Measurements from ENCODE around the gene PIK3CD.
"Not testable (repeated sequence)": the region's sequence is repeated elsewhere in the genome, so short reads cannot be mapped to it uniquely, and the experiment has no call there.

PIK3CD gene

DNA sequence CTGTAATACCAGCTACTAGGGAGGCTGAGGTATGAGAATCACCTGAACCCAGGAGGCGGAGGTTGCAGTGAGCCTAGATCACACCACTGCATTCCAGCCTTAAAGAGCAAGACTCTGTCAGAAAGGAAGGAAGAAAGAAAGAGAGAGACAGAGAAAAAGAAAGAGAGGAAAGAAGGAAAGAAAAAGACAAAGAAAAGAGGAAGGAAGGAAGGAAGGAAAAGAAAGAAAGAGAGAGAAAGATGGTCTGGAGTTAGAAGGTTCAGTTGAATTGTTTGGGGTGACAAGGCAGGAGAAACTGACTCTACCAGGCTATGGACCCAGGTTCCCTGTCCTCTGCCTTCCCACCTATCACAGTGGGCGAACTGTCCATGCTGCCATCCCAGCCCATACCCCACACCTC lies 27.4 kb upstream of the PIK3CD start:
- no peak for DNase-seq

DNA sequence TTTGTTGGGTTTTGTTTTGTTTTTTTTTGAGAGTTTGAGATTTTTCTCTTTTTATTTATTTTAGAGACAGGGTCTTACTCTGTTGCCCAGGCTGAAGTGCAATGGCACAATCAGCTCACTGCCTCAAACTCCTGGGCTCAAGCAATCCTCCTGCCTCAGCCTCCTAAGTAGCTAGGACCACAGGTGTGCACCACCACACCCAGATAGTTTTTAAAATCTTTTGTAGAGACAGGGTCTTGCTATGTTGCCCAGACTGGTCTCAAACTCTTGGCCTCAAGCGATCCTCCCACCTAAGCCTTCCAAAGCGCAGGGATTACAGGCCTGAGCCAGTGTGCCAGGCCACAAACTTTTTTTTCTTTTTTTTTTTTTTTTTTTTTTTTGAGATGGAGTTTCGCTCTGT lies 26.5 kb upstream of the PIK3CD start:
- not testable (repeated sequence) for DNase-seq

DNA sequence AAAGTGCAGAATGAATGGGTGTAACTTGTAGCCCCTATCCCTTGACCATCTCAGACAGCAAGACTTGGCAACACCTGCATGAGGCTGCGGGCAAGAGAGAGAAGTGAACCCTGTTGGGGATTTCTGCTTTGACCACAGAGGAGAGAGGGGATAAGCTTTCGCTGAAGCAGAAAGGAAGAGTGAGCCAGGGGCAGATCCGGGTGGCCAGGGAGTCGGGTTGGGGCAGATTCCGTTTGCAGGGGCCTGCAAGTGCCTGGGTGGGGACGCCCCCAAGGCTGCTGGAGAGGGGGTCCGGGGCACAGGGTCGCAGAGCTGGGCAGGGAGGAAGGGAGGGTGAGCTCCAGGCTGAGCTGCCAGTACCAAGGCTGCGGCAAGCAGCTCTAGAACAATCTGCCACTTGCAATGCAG lies 25.3 kb upstream of the PIK3CD start:
- DNase-seq: no peak

DNA sequence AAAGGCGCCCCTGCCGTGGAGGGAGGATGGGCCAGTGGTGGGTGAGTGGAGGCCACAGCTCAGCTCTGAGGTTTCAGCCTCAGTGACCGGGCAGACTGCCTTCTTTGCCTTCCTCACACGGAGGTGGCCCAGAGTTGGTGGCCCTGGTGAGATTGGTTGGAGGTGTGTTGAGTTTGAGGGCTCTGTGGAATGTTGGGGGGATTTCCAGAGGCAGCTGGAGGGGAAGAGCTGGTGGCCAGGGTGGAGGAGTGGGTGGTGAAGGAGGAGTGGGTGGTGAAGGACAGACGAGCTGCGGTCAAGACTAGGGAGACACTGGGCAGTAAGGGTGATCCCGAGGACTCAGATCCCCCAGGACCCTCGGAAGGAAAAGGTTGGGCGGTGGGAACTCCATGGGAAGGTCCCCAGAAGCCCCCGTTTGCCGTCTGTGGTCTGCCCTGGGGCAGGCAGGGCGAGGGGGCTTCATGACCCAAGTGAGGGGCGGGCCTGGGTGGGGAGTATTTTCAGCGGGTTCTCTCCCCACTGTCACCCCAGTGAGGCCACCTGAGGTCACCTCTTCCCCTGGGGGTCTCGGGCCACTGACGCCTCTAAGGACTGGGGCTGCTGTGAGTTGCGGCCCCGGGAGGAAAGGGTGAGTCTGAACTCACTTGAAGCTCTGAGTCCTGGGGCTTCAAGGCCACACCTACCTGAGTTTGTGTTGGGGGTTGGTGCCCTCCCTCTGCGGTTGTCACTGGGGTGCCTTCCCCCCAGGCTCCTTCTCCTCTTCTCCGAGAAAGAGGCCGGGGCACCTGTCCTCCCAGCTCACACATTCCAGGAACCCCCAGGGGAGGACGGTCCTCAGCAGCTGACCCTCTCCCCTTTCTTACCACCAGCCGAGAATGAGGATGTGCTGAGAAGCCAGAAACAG lies 22.7 kb upstream of the PIK3CD start:
- DNase-seq: no peak

DNA sequence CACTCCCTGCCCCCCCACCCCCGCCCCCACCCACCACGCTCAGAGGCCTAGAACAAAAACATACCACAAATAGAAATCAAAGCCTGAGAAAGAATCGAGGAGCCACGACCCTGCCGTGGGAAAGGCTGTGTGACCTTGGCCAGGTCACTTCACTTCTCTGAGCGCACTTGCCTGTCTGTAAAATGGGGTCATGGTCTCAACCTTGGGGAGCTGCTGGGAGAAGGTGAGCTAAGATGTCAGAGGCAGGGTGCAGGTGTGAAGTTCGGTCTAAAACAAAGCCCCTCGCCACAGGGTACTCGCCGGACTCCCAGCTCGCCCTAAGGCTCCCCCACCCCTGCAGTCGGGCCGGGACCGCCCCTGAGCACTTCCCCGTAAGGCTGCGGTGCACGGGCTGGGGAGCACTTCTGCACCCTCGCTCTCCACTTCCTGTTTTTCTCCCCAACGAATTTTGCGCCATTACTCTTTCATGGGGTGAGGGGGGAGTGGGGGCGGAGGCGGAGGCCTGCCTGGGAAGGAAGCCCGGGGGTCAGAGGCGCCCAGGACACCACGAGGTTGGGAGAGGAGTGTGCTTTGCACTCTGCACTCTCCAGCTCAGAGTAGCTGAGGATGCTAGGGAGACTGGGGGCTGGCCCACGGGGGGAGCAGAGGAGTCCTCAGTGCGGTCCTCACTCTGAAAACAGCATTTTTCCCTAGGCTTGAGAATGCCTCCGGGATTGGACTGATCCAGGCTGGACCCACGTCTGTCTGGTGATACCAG lies 21.9 kb upstream of the PIK3CD start:
- DNase-seq: no peak

DNA sequence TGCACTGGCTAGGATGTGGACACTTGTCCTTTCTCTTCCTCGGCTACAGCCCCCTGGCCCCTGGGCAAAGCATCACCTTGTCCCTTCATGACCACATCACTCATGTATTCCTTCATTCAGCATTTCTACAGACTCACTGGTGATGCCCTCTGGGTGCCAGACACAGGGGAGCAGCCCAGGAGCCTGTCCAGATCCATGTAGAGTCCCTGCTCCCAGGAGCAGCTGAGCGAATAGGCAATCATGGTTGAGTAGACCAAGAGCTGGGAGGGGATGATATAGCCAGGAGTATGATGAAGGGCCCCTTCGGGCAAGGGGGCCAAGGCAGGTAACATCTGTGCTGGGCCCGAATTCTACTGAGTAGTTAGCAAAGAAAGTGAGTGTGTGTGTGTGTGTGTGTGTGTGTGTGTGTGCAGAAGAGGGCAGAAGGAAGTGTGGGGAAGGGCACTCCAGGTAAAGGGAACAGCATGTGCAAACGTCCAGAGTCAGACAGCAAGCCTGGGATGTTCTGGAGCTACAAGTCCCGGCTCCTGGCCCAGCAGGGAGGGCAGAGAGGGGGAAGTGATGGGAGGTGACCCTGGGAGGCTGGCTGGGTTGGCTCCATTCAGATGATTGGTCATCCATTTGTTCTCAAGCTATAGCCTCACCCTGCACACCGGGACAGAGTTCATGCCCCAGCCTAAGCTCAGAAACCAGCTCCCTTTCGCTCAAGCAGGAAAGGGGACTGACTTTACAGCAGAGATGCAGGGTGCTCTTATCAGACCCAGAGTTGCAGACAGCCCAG lies 21.0 kb upstream of the PIK3CD start:
- DNase-seq: no peak

DNA sequence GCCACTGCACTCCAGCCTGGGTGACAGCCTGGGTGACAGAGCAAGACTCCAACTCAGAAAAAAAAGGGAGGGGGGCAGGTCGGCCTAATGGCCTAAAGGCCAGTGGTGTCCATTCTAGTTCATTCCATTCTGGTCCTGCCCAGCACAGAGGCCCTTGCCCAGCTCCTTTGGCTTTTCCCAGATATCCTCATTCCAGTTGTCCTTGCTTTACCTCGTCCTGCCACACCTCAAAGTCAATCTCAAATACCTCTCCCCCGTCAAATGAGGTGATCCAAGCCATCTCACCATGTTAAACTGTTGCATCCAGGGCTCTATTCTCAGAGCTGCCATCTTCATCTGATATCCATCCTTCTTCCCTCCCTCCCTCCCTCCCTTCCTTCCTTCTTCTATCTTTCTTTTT lies 19.9 kb upstream of the PIK3CD start:
- DNase-seq: no peak

DNA sequence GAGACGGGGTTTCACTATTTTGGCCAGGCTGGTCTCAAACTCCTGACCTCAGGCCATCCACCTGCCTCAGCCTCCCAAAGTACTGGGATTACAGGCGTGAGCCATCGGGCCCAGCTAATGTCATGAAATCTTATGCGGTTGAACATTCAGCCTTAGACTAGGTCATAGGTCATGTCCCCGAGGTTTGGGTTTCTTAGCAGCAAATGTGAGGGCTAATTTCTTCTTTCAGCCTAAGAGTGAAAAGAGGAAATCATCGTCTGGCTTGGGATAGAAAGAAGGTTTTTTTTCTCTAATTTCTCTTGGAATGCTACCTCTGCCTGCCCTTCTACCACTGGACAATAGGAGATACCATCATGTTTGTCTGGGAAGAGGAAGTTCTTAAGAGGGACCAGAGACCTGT lies 18.0 kb upstream of the PIK3CD start:
- DNase-seq: no peak

DNA sequence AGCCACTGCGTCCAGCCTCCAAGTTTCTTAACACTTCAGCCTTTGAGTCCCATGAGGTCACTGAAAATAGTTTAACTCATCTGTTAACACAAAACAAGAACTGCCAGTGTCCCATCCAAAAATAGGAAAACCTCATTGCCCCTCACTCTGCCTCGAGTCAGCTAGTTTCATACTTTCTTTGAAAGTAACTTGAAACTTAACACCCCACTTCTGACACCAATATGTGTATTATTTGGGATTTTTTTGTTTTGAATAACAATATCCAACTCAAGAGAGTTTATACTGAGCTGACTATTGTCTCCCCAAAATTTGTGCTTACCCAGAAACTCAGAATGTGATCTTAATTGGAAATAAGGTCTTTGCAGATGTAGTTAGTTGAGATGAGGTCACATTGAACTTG lies 16.9 kb upstream of the PIK3CD start:
- DNase-seq: no peak

DNA sequence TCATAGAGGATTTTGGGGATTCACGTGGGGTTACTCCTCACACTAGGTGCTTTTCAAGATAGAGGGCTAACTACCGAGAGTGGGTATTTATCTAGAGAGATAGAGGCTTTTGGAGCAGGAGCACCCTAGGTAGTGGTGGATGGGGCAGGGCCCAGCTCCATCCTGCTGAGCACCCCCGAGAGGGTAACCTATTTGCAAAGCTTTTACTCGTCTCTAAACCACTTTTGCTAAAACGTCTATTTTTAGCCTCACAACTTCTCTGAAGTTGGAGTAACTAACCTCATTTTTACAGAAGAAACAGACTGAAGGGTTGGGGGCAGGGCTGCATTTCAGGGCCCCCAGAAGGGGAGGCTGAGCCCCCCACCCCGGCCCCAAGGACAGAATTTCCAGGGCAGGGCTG lies 12.3 kb upstream of the PIK3CD start:
- DNase-seq: no peak

DNA sequence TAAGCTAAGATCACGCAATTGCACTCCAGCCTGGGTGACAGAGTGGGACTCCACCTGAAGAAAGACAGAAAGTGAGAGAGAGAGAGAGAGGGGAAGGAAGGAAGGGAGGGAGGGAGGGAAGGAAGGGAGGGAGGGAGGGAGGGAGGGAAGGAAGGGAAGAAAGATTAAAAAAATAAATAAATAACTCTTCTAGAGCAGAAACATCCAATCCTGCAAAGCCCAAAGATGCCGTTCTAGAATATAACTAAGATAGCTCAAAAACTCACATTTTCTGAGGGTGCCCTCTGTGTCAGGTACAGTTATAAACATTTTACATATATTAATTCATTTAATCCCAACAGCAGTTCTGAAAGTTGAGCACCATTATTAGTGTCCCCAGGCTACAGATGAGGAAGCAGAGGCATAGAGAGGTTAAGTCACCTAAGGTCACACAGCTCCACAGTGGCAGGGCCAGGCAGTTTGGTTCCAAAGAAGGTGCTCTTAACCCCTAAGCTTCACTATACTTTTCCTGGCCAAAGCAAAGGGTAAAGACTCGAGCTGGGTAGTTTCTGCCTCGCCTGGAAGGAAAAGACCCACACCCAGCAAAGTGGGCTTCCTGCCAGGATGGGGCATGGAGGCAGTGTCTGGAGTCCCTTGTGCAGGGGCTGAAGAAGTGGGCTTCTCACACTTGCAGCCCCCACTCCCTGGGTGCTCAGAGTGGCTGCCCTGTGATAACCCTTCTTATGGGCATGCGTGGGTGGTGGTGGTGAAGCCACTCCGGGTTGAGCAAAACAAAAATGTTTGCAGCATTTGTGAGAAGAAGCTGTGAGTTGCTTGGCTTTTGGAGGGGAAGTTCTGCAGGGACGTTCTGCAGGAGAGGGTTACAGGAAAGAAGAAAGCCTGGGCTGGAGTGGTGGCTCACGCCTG lies 7.9 kb upstream of the PIK3CD start:
- no peak for DNase-seq

DNA sequence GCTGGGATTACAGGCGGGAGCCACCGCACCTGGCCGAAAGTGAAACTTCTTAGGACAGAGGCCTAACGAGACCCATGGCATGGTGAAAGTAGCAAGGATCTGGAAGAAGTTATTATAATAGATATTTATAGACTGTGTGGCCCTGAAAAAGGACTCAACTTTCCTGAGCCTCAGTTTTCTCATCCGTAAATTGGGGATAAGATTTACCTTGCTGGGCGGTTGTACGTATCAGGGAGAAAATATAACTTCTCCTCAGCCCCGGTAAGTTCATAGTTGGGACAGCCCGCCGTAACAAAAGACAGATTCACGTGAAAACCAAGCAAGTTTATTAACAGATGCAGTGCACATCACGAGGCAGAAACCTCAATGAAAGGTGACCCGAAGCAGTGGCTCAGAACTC lies 5.5 kb upstream of the PIK3CD start:
- no peak for DNase-seq

DNA sequence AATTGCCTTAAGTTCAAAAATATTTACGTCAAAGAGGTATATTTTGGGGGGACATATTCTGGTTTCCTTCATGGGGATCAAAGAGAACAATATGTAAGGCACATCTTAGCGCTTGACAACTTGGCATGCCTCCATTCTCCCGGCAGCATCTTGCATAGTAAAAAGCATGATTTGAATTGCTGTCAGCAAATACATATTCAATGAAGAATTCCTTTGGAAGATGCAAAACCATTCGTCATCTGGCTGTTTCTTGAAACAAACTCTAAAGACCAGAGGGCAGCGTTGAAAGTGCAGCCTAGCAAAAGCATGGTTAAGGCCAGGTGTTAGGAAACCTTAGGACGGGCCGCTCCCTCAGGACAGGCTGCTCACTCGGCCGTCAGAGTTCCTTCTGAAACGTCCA lies 3.4 kb upstream of the PIK3CD start:
- DNase-seq: no peak

DNA sequence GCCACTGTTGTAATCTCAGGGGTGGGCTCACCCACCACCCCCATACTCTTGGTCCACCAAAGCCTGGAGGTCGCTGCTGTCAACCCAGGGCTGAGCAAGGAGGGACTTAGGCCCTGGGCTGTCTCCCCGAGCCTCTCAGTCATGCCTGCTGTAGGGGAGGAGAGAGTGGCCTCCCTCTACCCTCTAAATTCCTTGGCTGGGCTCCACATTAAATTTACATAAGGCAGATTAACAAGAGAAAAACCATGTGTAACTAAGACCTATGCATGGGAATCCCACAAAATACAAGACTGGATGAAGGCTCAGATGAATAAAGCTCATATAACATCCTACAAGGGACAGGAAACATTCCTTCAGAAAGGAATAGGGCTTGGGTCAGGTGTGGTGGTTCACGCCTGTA lies 1.8 kb upstream of the PIK3CD start:
- DNase-seq: no peak

DNA sequence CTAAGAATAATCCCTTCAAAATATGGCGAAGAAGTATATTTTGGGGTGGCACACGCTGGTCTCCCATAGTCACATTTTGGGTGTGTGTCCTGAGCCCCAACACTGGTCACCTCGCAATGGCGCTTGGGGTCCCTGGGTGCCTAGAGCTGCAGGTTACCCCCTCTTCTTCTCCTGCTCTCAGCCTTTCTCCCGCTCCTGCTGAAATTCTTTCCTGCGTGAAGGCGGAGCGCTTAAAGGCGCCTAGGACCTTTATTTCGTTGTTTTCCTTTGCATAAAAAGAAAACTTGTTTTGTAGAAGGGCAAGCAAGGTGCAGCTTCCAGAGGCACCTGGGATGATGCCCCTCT lies 339 bp upstream of the PIK3CD start:
- DNase-seq: no peak

DNA sequence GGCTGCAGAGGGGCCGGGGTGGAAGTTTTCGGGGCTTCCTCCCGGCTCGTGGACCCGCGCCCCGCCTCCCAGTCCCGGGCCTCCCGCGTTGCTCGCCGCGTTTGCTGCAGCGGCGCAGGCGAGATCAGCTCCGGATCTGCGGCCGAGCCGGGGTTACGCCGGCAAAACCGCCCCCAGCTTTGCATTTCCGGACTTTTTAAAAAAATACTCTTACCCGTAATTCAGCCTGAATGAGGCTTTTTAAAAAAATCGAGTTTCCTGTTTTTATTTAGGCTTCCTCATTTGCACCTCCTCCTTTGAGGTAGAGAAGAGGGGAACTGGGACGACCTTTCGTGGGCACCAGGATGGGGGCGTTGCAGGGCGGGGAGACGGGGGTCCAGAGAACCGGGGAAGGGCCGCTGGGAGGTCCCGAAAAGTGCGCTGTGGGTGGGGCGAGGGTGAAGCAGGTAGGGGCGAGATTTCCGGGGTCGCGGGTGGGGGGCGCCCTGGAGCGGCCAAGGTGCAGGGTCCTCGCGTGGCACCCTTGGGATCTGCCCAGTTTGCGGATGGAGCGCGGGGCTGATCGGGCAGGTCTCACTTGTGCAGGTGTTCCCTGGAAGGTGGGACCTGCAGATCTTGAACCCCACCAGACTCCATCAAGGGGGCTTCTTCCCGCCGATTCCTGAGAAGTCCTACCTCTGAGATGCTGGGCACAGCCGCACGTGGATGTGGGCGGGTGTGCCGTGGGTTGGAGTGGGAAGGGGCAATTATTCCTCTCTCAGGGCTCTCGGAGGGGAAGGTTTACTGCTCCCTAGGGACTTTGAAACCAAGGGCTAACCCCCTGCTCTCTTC lies 1.1 kb downstream of the PIK3CD start:
- no peak for DNase-seq

DNA sequence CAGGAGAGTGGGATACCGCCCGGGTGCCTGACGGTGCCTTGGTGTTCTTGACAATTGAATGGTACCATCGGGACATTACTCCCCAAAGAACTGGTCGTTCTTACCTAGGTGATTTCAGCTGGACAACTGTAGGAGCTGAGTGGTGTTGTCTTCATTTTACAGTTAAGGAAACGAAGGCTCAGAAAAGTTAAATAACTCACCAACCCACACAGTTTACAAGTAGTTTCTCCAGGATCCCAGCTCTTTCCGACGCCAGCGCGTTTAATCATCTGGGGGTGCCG lies 1.6 kb downstream of the PIK3CD start:
- no peak for DNase-seq

DNA sequence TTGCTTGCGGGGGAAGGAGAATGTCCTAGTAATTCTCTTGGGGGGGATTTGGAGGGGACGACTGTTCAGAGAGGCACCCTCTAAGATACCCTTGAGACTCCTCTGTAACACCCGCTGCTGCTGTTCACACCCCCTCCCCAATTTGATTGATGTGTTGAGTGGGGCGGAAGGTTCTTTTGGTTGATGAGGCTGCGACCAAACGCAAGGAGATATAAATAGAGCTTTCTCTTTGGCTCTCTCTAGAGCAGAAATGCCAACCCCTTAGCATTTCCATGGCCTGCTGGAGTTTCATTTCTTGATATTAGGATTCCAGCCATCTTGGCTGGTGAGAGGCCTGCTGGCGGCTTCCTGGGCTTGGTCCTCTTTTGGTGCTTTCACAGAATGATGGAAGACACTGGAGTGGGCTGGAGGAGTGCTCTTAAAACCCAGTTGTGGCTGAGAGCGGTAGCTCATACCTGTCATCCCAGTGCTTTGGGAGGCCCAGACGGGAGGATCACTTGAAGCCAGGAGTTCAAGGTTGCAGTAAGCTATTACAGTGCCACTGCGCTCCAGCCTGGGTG lies 2.0 kb downstream of the PIK3CD start:
- DNase-seq: no peak

DNA sequence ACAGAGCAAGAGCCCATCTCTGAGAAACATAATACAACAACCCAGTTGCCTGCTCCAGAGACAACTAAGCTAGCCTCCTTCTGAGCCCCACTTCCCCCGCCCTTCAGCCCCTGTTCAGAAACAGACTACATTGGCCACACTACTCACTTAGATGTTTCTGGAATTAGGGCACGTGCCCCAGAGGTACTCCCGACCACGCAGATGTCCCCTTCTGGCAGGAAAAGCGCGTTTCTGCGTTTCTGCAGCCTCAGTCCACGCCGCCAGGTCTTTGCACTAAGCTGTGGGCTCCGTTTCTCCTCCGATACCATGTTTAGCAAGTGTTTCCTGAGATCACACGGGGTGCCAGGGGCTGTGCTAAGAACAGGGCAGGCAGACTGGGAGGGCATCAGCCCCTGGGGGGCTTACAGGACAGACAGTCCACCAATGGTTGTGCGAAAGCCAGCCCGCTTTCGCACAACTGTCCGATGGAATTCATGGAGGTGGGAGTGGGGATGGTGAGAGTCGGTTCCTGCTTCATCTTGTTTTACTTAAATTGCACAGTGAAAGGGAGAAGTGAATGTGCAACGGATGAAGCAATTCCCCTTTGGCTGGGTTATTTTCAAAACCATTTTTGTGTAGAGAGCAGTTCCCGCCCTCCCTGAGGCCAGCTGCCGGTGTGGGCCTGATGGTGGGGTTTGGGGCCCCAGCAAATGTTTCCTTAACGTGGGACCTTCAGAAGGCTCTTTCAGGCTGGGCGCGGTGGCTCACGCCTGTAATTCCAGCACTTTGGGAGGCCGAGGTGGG lies 2.7 kb downstream of the PIK3CD start:
- DNase-seq: no peak

DNA sequence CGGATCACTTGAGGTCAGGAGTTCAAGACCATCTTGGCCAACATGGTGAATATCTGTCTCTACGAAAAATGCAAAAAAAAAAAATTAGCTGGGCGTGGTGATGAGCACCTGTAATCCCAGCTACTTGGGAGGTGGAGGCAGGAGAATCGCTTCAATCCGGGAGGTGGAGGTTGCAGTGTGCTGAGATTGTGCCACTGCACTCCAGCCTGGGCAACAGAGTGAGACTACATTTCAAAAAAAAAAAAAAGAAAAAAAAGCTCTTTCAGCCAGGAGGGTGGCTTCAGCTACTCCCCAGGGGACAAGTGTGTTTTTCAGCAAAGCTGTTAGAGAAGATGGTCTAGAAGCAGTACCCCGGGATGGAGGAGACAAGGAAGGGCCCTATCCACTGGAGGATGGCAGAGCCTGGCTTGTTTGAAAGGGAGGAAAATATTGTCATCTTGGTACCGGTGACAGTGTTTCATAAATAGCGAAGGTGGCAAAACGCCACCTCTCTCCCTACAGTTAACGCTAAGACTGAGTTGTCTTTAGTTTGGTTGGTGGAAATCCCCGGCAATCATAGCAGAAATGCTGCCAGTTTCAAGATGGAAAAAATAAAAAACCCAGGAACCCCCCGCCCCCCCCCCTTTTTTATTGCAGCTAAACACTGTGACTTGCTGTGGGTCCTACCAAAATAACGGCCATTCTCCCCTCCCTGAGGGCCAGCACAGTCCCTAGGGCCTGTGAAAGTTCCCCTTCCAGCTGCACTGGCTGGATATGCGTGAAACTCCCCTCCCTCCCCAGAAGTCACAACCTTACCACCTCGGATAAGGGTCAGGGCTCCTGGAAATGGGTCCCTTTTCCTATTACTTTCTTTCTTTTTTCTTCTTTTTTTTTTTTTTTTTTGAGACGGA lies 3.5 kb downstream of the PIK3CD start:
- no peak for DNase-seq

Data from retina (tissue), 1 donor.